BJ (cell line): ENCODE measurements around the gene INPP5K. TPM values are rescaled to one million over a fixed set of nuclear protein-coding genes. Genes with fewer than 3 reads are reported as not detected.

Source experiments
- CTCF ChIA-PET: fragments of 350-600 bp; formaldehyde crosslinking; extraction: SDS; loops from one replicate; lab custom pipeline; 2021; ENCODE audit warnings: antibody characterized with exemption, inconsistent platforms; lab: Yijun Ruan, JAX
- POLR2A ChIA-PET: fragments of 300-600 bp; sonication (Branson Sonifier 250); formaldehyde crosslinking; extraction: SDS; loops from one replicate; lab custom pipeline; 2021; ENCODE audit warnings: antibody characterized with exemption; lab: Charles Lee
- DNase-seq: peaks from one replicate; pipeline ENCODE4 v3.0.0-alpha.2; 2011; ENCODE audit warnings: low read depth
- H3K27me3 ChIP-seq: 2 replicates; pipeline ENCODE4 v1.6.0; 2011; ENCODE audit warnings: low read length; ENCODE audit not compliant: control insufficient read depth, insufficient read depth
- H3K36me3 ChIP-seq: 2 replicates; pipeline ENCODE4 v1.5.1; 2011; ENCODE audit warnings: low read length; ENCODE audit not compliant: control insufficient read depth, insufficient read depth
- H3K4me3 ChIP-seq: 2 replicates; pipeline ENCODE4 v1.5.1; 2011; ENCODE audit warnings: low read depth, mild to moderate bottlenecking, control low read depth, low read length
- polyA plus RNA-seq: library from polyadenylated mRNA; depleted of rRNA; stranded (reverse); fragments of >200 nt; gene quantifications from 2 replicates; pipeline ENCODE4 v1.2.3, GENCODE V29; 2011
- TF ChIP-seq, protein P1 (sequence below): IDR thresholded peaks from 2 replicates; pipeline ENCODE4 v1.5.1; 2011; ENCODE audit warnings: low read depth, mild to moderate bottlenecking, control low read depth, inconsistent platforms, low read length, moderate library complexity; ENCODE audit not compliant: insufficient read depth

The INPP5K gene
- polyA plus RNA-seq, 1 experiment = 45.3 TPM

GRCh38 chr17:1545618-1546017 lies 29.2 kb upstream of the INPP5K start:
- Histone ChIP-seq H3K36me3 (peaks cover 25% of the 10 kb centered on the region), H3K4me3 (no peak overlapping the region), H3K27me3 (no peaks in the 10 kb centered on the region)
- ChIA-PET CTCF (interaction anchor here (1.1 to 1.3 kb wide), 2 partner anchors 12 to 67 kb away, joined by 3 to 5 read pairs; no protein-coding TSS in a partner anchor), POLR2A (no interaction called here)
- TF ChIP-seq, protein P1, sequence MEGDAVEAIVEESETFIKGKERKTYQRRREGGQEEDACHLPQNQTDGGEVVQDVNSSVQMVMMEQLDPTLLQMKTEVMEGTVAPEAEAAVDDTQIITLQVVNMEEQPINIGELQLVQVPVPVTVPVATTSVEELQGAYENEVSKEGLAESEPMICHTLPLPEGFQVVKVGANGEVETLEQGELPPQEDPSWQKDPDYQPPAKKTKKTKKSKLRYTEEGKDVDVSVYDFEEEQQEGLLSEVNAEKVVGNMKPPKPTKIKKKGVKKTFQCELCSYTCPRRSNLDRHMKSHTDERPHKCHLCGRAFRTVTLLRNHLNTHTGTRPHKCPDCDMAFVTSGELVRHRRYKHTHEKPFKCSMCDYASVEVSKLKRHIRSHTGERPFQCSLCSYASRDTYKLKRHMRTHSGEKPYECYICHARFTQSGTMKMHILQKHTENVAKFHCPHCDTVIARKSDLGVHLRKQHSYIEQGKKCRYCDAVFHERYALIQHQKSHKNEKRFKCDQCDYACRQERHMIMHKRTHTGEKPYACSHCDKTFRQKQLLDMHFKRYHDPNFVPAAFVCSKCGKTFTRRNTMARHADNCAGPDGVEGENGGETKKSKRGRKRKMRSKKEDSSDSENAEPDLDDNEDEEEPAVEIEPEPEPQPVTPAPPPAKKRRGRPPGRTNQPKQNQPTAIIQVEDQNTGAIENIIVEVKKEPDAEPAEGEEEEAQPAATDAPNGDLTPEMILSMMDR = no peak
- no peak for DNase-seq

DNA sequence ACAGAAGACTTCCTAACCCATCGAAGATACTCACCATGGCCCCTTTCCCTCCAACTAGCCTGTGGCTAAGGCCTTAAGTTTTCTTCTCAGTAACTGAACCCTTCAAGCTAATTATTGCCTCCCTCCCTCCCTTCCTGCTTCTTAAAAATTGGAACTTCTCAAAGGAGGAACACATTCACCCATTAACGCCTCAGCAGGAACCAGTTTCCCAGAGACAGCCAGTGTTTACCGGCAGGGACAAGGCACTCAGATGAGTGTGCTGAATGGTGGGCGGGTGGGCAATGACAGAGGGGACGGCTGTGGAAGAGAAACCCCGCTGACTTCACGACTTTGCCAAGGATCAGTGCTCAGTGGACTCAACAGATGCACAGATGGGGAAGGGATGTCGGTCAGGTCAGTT lies 25.9 kb upstream of the INPP5K start:
- Histone ChIP-seq H3K27me3 (no peaks in the 10 kb centered on the region), H3K4me3 (no peak overlapping the region), H3K36me3 (peaks cover 29% of the 10 kb centered on the region)
- CTCF ChIA-PET = interaction anchor here (1.0 to 1.6 kb wide), 2 partner anchors 9 to 19 kb away, joined by 3 to 5 read pairs; no protein-coding TSS in a partner anchor
- DNase-seq = no peak
- POLR2A ChIA-PET = no interaction called here
- TF ChIP-seq, protein P1 = no peak

DNA sequence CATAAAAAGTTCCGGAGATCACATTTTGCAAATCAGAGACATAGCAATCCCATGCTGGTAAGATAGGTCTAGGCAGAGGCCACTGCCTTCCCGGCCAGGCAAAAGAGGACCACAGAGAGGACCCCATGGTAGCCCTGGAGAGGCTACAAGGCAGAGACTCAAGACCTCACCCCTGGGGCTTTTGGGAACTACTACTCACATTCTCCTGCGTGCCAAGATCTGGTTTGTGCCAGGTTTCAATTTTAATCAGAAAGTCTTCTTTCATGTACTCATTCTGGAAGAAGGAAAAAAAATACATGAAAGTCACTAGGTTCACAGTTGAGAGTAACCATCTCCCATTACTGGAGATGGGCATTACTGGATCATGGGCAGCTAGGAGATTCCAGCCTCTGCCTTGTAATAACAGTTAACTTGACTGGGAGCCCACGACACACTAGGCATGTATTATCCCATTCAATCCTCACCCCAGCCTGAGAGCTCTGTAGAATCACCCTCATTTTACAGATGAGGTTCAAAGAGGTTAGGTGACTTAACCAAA lies 25.0 kb upstream of the INPP5K start:
- POLR2A ChIA-PET = no interaction called here
- CTCF ChIA-PET = no interaction called here
- peaks cover 28% of the 10 kb centered on the region for H3K36me3 ChIP-seq

GRCh38 chr17:1539811-1540210 lies 23.4 kb upstream of the INPP5K start:
- H3K4me3 ChIP-seq = no peak overlapping the region
- CTCF ChIA-PET = interaction anchor here (0.9 kb wide), 1 partner anchor 10 kb away, joined by 3 read pairs; no protein-coding TSS in a partner anchor
- DNase-seq = no peak
- TF ChIP-seq, protein P1 = no peak
- peaks cover 25% of the 10 kb centered on the region for H3K36me3 ChIP-seq
- no peaks in the 10 kb centered on the region for H3K27me3 ChIP-seq
- POLR2A ChIA-PET = no interaction called here

More for the DNA sequence above, 25.0 kb upstream of the INPP5K start:
- H3K4me3 ChIP-seq = no peak overlapping the region
- TF ChIP-seq, protein P1 = no peak
- no peak for DNase-seq
- H3K27me3 ChIP-seq = no peaks in the 10 kb centered on the region

DNA sequence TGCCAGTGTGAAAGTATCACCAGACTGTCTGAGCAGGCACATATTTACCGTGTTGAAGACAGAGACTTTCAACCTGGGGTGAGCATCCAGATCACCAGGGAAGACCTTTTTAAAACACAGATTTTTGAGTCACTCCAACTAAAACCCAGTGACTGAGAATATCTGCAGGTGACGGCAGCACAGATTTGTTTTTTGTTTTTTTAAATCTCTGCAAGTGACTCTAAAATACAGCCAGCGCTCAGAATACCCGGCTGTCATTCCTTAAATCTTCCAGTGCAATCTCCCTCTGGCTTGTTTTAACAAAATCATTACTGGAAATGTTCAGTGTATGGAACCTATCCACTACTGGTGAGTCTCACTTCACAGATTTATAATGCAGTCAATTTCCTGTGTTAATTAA lies 19.3 kb upstream of the INPP5K start:
- TF ChIP-seq, protein P1 = no peak
- H3K36me3 ChIP-seq = peaks cover 36% of the 10 kb centered on the region
- ChIA-PET CTCF (no interaction called here), POLR2A (no interaction called here)
- no peaks in the 10 kb centered on the region for H3K27me3 ChIP-seq
- DNase-seq = no peak
- no peak overlapping the region for H3K4me3 ChIP-seq
